ENCODE measurements around the gene JMJD7. TPM values are rescaled to one million over a fixed set of nuclear protein-coding genes. Genes with fewer than 3 reads are reported as not detected.
A peak's percentile ranks its signal among the peaks of the same experiment; 100 is the strongest.

The JMJD7 gene
- total and polyA plus RNA-seq, 8 donors, result 6.5 to 16.8 (median 10.5) TPM

DNA sequence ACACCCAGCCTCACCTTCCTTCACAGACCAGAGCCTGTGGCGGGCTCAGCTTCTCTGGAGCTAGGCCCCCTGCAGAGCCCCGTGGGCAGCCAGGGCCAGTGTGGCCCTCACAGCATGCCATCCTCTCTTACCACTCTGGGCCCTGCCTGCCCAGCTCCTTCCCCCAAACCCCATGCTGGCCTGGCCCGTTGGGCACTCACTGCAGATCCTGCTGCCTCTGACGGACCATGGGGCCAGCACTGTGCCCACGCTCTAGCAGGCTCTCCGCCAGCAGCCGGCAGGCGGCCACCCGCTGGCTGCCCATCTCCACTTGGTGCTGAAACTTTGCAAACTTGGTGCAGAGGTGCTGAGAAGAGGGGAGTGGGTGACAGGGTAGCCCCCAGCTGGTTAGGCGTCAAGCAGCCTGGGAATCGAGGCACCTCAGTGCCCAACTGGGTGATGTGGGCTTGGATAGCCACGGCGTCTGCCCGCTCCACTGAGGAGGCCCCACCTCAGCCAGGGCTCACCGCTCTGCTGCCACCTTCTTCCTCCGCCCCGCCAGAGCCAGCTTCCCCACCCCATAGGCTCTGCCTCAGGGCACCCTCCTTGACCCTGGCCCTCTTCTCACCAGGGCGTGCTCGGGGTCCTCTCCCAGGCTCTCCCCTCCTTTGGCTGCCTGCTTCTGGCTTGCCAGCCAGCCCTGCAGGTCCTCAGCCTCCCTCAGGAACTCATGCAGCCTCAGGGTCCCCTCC is 43.4 kb downstream of the JMJD7 start:
- DNase-seq, result peak in 1 of 6 donors; percentile 53
- TF ChIP-seq, protein P1, sequence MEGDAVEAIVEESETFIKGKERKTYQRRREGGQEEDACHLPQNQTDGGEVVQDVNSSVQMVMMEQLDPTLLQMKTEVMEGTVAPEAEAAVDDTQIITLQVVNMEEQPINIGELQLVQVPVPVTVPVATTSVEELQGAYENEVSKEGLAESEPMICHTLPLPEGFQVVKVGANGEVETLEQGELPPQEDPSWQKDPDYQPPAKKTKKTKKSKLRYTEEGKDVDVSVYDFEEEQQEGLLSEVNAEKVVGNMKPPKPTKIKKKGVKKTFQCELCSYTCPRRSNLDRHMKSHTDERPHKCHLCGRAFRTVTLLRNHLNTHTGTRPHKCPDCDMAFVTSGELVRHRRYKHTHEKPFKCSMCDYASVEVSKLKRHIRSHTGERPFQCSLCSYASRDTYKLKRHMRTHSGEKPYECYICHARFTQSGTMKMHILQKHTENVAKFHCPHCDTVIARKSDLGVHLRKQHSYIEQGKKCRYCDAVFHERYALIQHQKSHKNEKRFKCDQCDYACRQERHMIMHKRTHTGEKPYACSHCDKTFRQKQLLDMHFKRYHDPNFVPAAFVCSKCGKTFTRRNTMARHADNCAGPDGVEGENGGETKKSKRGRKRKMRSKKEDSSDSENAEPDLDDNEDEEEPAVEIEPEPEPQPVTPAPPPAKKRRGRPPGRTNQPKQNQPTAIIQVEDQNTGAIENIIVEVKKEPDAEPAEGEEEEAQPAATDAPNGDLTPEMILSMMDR (IDR thresholded peaks at IDR 0.05), result no peak
- Histone ChIP-seq H3K4me3 (no peak overlapping the region), H3K4me1 (no peaks in the 10 kb centered on the region), H3K27ac (no peak overlapping the region), H3K9me3 (no peaks in the 10 kb centered on the region), H3K27me3 (no peaks in the 10 kb centered on the region), H3K36me3 (no peaks in the 10 kb centered on the region)
- no peak for ATAC-seq
- intact Hi-C loops (cut with DNase I), result no loop called here
- WGBS, 2 donors, result 91 to 97% methylated on average over 14 to 19 of the region's 19 CpGs
- no peak for FAIRE-seq

DNA sequence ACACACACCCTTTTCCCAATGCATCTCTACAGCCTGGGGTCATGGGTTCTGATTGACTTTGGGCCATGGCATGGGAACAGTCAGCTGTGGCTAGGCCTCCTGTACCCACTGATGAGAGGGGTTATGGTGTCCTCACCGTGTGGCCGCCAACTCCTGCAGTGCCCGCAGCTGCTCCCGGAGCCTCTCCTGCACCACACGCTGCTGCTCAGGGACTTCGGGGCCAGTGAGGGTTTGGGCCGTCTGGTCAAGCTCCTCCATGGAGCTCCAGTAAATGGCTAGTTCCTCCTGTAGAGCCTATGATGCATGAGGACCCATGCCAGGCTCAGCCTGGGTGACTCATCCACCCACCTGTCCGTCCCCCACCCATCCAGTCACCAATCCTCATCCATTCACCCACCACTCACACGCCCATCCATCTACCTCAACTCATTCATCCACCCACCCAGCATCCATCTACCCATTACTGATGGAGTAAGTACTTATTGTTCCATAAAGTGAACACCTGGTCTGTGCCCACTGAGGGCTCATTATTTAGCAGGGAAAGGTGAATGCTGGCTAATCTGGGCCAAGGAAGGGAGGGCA is 44.4 kb downstream of the JMJD7 start:
- 94 to 95% methylated on average over 9 of the region's 9 CpGs for WGBS, 2 donors
- H3K36me3 ChIP-seq, result no peaks in the 10 kb centered on the region
- no peaks in the 10 kb centered on the region for H3K4me1 ChIP-seq
- no peaks in the 10 kb centered on the region for H3K27me3 ChIP-seq
- TF ChIP-seq, protein P1 (IDR thresholded peaks at IDR 0.05), result no peak
- intact Hi-C loops (cut with DNase I), result no loop called here
- DNase-seq, result no peak
- H3K9me3 ChIP-seq, result no peaks in the 10 kb centered on the region
- no peak for ATAC-seq
- H3K27ac ChIP-seq, result no peak overlapping the region
- no peak overlapping the region for H3K4me3 ChIP-seq
- no peak for FAIRE-seq

DNA sequence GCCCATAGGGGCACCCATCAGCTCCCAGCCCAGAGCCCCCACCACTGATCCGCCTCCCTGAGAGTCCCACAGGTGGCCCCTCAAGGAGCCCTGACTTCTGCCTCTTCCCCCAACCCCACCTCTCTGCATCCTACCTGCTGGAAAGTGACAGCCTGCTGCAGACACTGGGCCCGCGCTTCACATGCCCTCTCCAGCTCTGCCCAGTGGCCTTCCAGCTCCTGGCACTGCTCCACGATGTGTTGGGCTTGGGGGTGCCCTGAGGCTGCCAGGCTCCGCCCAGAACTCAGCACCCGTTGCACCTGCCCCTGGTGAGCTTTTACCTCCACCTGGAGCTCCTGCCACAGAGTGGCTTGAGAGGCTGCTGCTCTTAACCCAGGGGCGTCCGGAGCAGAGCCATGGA is 45.8 kb downstream of the JMJD7 start:
- no peak overlapping the region for H3K4me3 ChIP-seq
- 76 to 80% methylated on average over 8 of the region's 8 CpGs for WGBS, 2 donors
- DNase-seq (peak in 1 of 6 donors; percentile 57), ATAC-seq (no peak), FAIRE-seq (no peak)
- no peaks in the 10 kb centered on the region for H3K9me3 ChIP-seq
- no peak overlapping the region for H3K27ac ChIP-seq
- H3K4me1 ChIP-seq, result no peaks in the 10 kb centered on the region
- TF ChIP-seq, protein P1 (IDR thresholded peaks at IDR 0.05), result no peak
- H3K27me3 ChIP-seq, result no peaks in the 10 kb centered on the region
- no peaks in the 10 kb centered on the region for H3K36me3 ChIP-seq
- intact Hi-C loops (cut with DNase I), result no loop called here

DNA sequence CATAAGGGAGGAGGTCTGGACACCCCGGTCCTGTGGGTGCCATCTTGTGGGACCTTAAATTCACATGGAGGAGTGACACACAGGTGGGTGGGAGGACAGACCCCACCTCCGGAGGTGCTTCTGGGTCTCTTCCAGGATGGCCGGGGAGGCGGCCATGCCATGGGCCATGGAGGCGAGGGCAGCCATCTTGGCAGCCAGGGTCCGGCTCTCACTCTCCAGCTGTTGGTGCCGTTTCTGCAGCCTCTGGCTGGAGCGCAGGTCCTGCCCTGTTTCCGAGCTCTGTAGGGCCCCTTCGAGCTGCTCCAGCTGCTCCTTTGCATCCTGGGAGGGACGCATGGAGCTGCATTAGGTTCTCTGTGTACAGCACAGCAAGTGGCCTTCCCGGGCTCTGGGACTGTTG is 46.8 kb downstream of the JMJD7 start:
- Histone ChIP-seq H3K4me1 (no peaks in the 10 kb centered on the region), H3K27ac (no peak overlapping the region), H3K4me3 (no peak overlapping the region), H3K27me3 (no peaks in the 10 kb centered on the region), H3K9me3 (no peaks in the 10 kb centered on the region), H3K36me3 (no peaks in the 10 kb centered on the region)
- FAIRE-seq, result no peak
- 92 to 95% methylated on average over 12 of the region's 12 CpGs for WGBS, 2 donors
- DNase-seq, result no peak
- ATAC-seq, result no peak
- intact Hi-C loops (cut with DNase I), result no loop called here
- TF ChIP-seq, protein P1 (IDR thresholded peaks at IDR 0.05), result no peak

DNA sequence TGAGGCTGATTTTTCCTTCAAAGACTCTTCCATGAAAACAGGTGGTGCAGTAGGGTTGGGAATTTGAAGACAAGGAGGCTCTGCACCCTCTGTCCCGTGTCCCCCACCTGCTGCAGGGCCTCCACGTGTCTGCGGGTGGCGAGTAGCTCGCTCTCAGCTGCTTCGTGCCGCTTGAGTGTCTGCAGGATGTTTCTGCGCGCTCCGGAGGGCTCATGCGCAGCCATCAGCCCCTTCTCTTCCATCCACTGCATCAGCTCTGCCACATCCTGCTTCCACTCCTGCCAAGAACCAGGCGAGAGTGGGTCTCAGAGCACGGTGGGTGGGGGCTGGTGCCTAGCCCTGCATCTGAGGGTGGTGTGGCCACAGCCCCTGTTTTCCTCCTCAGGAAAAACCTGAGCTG is 48.1 kb downstream of the JMJD7 start:
- FAIRE-seq, result no peak
- TF ChIP-seq, protein P1 (IDR thresholded peaks at IDR 0.05), result no peak
- no peaks in the 10 kb centered on the region for H3K9me3 ChIP-seq
- H3K4me3 ChIP-seq, result no peak overlapping the region
- no peaks in the 10 kb centered on the region for H3K36me3 ChIP-seq
- no peak overlapping the region for H3K27ac ChIP-seq
- intact Hi-C loops (cut with DNase I), result no loop called here
- H3K27me3 ChIP-seq, result no peaks in the 10 kb centered on the region
- no peak for ATAC-seq
- no peaks in the 10 kb centered on the region for H3K4me1 ChIP-seq
- no peak for DNase-seq
- WGBS, 2 donors, result 77 to 78% methylated on average over 13 of the region's 13 CpGs

Data from pancreas (tissue), 10 donors.